Measurements from ENCODE around the gene PDGFC.

Gene PDGFC

DNA sequence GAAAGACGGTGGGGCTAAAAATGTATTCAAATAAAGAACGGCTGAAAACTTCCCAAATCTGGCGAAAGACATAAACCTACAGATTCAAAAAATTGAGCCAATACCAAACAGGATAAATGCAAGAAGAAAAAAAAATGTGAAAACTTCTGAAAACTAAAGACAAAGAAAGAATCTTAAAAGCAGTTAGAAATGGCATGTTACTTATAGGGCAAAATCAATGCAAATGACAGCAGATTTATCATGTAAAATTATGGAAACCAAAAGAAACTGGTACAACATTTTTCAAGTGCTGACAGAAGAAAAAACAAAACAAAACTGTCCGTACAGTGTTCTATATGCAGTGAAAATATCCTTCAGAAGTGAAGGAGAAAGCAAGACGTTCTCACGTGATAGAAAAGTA lies 239.0 kb downstream of the PDGFC start:
- Mint-ChIP-seq H3K27ac (no peak overlapping the region), H3K4me1 (ENCODE audit: low read depth) (no peaks in the 10 kb centered on the region), H3K9me3 (peaks cover 21% of the 10 kb centered on the region), H3K4me3 (no peak overlapping the region), H3K27me3 (no peaks in the 10 kb centered on the region), H3K36me3 (ENCODE audit: low read depth) (no peaks in the 10 kb centered on the region)

- Mint-ChIP-seq H3K27me3 (no peaks in the 10 kb centered on the region), H3K36me3 (ENCODE audit: low read depth) (no peaks in the 10 kb centered on the region), H3K9me3 (peaks cover 19% of the 10 kb centered on the region), H3K4me1 (ENCODE audit: low read depth) (no peaks in the 10 kb centered on the region), H3K27ac (no peak overlapping the region), H3K4me3 (no peak overlapping the region)
Observed at GRCh38 chr4:156729416-156729815, 242.2 kb downstream of the PDGFC start.

DNA sequence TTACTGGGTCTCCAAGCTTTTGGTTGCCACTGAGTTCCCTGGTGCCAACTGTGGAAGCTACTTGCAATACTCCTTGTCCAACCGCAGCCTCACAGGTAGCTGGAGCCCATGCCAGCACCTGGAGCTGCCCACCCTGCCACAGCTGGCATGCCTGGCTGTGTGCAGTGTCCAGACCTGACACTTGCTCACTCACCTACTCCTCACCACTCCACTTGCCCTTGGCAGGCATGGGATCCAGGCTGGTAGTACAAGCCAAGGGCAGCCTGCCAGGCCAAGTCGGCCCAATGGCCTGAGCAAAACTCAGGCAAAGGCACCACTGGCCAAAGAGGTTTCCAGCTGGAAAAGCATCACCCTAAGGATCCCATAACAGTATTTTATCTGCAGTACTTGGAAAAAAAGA lies 246.3 kb downstream of the PDGFC start:
- Mint-ChIP-seq H3K36me3 (ENCODE audit: low read depth) (no peaks in the 10 kb centered on the region), H3K27ac (no peak overlapping the region), H3K27me3 (no peaks in the 10 kb centered on the region), H3K9me3 (peaks cover 12% of the 10 kb centered on the region), H3K4me3 (no peak overlapping the region), H3K4me1 (ENCODE audit: low read depth) (no peaks in the 10 kb centered on the region)

DNA sequence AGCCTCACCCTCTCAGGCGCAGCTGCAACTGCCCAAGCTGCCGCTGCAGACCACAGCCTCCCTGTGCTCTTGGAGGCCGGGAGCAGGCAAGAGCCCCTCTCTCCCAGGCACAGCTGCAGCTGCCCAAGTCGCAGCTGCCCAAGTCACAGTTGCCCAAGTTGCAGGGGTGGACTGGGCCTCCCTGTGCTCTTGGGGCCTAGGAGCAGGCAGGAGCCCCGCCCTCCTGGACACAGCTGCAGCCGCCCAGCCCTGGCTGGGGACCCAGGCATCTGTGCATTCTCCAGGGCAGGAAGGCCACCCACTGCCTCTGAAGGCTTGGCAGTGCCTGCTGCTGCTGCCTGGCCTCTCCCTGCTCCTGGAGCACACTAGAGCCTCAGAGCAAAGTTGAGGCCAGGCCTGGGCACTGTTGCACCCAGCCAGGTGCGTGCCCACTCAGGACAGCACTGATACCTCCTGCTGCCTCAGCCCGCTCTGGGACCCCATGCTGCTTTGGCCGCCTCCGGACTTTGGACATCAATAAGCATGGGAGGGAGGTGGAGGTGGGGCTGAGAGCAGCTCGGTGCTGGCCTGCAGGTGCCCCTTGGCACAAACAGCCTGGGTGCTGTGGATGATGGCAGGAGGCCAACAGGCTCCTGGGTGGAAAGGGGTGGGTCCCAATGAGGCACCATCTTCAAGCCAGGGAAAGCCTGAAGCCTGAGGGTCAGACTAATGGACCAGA lies 247.5 kb downstream of the PDGFC start:
- Mint-ChIP-seq H3K27ac (no peak overlapping the region), H3K27me3 (no peaks in the 10 kb centered on the region), H3K4me3 (no peak overlapping the region), H3K4me1 (ENCODE audit: low read depth) (no peaks in the 10 kb centered on the region), H3K36me3 (ENCODE audit: low read depth) (no peaks in the 10 kb centered on the region), H3K9me3 (peaks cover 6% of the 10 kb centered on the region)

DNA sequence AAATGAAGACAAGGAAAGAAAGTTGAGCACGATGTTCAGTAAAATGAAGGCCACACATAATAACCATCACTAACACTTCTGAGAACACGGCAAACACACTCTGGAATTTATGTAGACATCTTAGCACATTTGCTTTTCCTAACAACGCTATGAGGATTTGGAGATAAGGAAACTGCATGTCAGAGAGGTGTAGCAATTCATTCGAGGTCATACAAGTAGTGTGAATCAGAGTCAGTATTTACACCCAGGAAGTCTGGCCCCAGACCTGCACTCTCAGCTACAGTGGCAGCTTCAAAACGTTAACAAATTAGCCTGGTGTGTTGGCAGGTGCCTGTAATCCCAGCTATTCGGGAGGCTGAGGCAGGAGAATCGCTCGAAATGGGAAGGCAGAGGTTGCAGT lies 253.4 kb downstream of the PDGFC start:
- Mint-ChIP-seq H3K4me3 (no peak overlapping the region), H3K4me1 (ENCODE audit: low read depth) (no peaks in the 10 kb centered on the region), H3K36me3 (ENCODE audit: low read depth) (no peaks in the 10 kb centered on the region), H3K9me3 (peaks cover 13% of the 10 kb centered on the region), H3K27ac (no peak overlapping the region), H3K27me3 (no peaks in the 10 kb centered on the region)

DNA sequence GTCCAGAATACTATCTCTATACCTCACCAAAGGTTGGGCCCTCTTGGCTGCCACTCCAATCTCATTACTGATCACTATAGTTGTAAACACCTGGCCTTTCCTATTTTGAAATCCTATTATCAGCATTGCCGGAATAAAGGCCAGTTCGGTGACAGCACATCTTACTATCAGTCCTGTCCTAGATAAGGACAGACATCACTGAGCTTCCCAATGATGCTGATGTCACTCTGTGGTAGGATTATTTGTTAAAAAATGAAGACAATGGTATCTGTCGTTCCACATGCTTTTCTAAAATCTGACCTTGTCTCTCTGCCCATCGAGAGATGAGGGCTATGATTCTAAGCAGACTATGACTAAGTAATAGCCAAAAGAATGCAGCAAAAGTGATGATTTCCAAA lies 260.4 kb downstream of the PDGFC start:
- H3K4me1 Mint-ChIP-seq (ENCODE audit: low read depth): no peaks in the 10 kb centered on the region
- H3K27me3 Mint-ChIP-seq: no peaks in the 10 kb centered on the region
- H3K9me3 Mint-ChIP-seq: no peaks in the 10 kb centered on the region
- no peaks in the 10 kb centered on the region for H3K36me3 Mint-ChIP-seq (ENCODE audit: low read depth)
- H3K27ac Mint-ChIP-seq: no peak overlapping the region
- no peak overlapping the region for H3K4me3 Mint-ChIP-seq
